ENCODE measurements around the gene SLC6A2.
"Not testable (repeated sequence)": the region's sequence is repeated elsewhere in the genome, so short reads cannot be mapped to it uniquely, and the experiment has no call there.

SLC6A2 gene

GRCh38 chr16:55655897-55656681 is at the start of gene SLC6A2:
Gene SLC6A2, plus strand, starts transcription at chr16:55655988. Its CDS starts 707 bp downstream, at chr16:55656695.
- DNase-seq: no peak

GRCh38 chr16:55613613-55614335 is 42.0 kb upstream of the SLC6A2 start:
- DNase-seq: no peak

GRCh38 chr16:55615071-55615470 is 40.7 kb upstream of the SLC6A2 start:
- DNase-seq: no peak

GRCh38 chr16:55615670-55616069 is 40.1 kb upstream of the SLC6A2 start:
- DNase-seq: not testable (repeated sequence)

- no peak for DNase-seq
These were observed 34.0 kb upstream of the SLC6A2 start for GRCh38 chr16:55621771-55622170.

- no peak for DNase-seq
These were observed 33.5 kb upstream of the SLC6A2 start for GRCh38 chr16:55622272-55622671.

GRCh38 chr16:55622930-55623561 is 32.7 kb upstream of the SLC6A2 start:
- no peak for DNase-seq

GRCh38 chr16:55623640-55624039 is 32.1 kb upstream of the SLC6A2 start:
- no peak for DNase-seq

GRCh38 chr16:55624696-55625095 is 31.1 kb upstream of the SLC6A2 start:
- DNase-seq: no peak

GRCh38 chr16:55625843-55626242 is 29.9 kb upstream of the SLC6A2 start:
- no peak for DNase-seq

- DNase-seq: no peak
These were observed 27.4 kb upstream of the SLC6A2 start for GRCh38 chr16:55628306-55628968.

- DNase-seq: no peak
These were observed 25.0 kb upstream of the SLC6A2 start for GRCh38 chr16:55630774-55631173.

- no peak for DNase-seq
These were observed 23.5 kb upstream of the SLC6A2 start for GRCh38 chr16:55632259-55632658.

GRCh38 chr16:55634193-55634592 is 21.6 kb upstream of the SLC6A2 start:
- DNase-seq: no peak

- no peak for DNase-seq
These were observed 17.5 kb upstream of the SLC6A2 start for GRCh38 chr16:55638256-55638655.

GRCh38 chr16:55640701-55641327 is 15.0 kb upstream of the SLC6A2 start:
- no peak for DNase-seq

- no peak for DNase-seq
These were observed 14.2 kb upstream of the SLC6A2 start for GRCh38 chr16:55641430-55642056.

- DNase-seq: no peak
These were observed 13.2 kb upstream of the SLC6A2 start for GRCh38 chr16:55642611-55643010.

- DNase-seq: no peak
These were observed 12.4 kb upstream of the SLC6A2 start for GRCh38 chr16:55643161-55643970.

GRCh38 chr16:55645986-55646385 is 9.8 kb upstream of the SLC6A2 start:
- no peak for DNase-seq

- no peak for DNase-seq
These were observed 8.4 kb upstream of the SLC6A2 start for GRCh38 chr16:55647343-55647742.
